Measurements from ENCODE around the gene NSD1.

GRCh38 chr5:177334155-177334551 lies 200.6 kb downstream of the NSD1 start:
- TF ChIP-seq SMAD1 (IDR thresholded peaks at IDR 0.05; ENCODE audit: low read depth, partially characterized antibody), result no peak
- TF ChIP-seq CHD1 (IDR thresholded peaks at IDR 0.05; ENCODE audit: low read depth, low read length), result no peak
- TF ChIP-seq POLR2AphosphoS5 (IDR thresholded peaks at IDR 0.05; ENCODE audit: low read length), result no peak
- TF ChIP-seq CEBPB (IDR thresholded peaks at IDR 0.05; ENCODE audit: borderline replicate concordance in 1 of 2, low read depth in 2 of 2, low read length in 2 of 2), result no peak
- TF ChIP-seq CTCF (IDR thresholded peaks at IDR 0.05 in 2 of 3, conservative IDR thresholded peaks at IDR 0.05 in 1 of 3; ENCODE audit: control insufficient read depth in 2 of 3, extremely low read depth in 1 of 3, insufficient read depth in 1 of 3, low read depth in 3 of 3, low read length in 3 of 3), result no peak
- TF ChIP-seq SRF (IDR thresholded peaks at IDR 0.05; ENCODE audit: low read depth in 2 of 2, low read length in 2 of 2), result no peak
- TF ChIP-seq YY1 (IDR thresholded peaks at IDR 0.05; ENCODE audit: low read depth, low read length), result no peak
- TF ChIP-seq MAX (IDR thresholded peaks at IDR 0.05; ENCODE audit: low read depth, low read length), result no peak
- no peak for TF ChIP-seq MYB (IDR thresholded peaks at IDR 0.05; ENCODE audit: borderline replicate concordance, low read depth, low read length)
- no peak for TF ChIP-seq ZBTB40 (IDR thresholded peaks at IDR 0.05; ENCODE audit: borderline replicate concordance)
- no peak for TF ChIP-seq SREBF2 (IDR thresholded peaks at IDR 0.05; ENCODE audit: low read length)
- TF ChIP-seq ATF2 (IDR thresholded peaks at IDR 0.05; ENCODE audit: low read length), result no peak
- TF ChIP-seq HDAC2 (IDR thresholded peaks at IDR 0.05), result no peak
